NB4 (cell line): ENCODE data around the gene P3H3.

Source experiments
- DNase-seq: peaks from one replicate; pipeline ENCODE4 v3.0.0; 2010; ENCODE audit warnings: low read depth
- H3K4me3 ChIP-seq: one replicate; pipeline ENCODE4 v1.5.1; 2011; ENCODE audit warnings: mild to moderate bottlenecking, low read depth, low read length, moderate library complexity
- CTCF ChIP-seq: IDR thresholded peaks from one replicate; pipeline ENCODE4 v1.5.1; 2012; ENCODE audit warnings: low read depth, low read length
- MAX ChIP-seq: IDR thresholded peaks from 2 replicates; pipeline ENCODE4 v1.6.1; 2011; ENCODE audit warnings: low read depth, low read length
- MYC ChIP-seq: IDR thresholded peaks from 2 replicates; pipeline ENCODE4 v1.6.1; 2011; ENCODE audit warnings: low read depth, low read length
- POLR2A ChIP-seq: IDR thresholded peaks from 2 replicates; pipeline ENCODE4 v1.6.1; 2011; ENCODE audit warnings: mild to moderate bottlenecking; ENCODE audit not compliant: insufficient read length; ENCODE audit errors: extremely low read depth

The P3H3 gene

GRCh38 chr12:6782850-6783566, 45.2 kb upstream of the P3H3 start:
- no peak for DNase-seq
- no peak overlapping the region for H3K4me3 ChIP-seq
- TF ChIP-seq MAX: no peak
- TF ChIP-seq MYC: no peak
- no peak for TF ChIP-seq CTCF
- no peak for TF ChIP-seq POLR2A

GRCh38 chr12:6783828-6784227, 44.4 kb upstream of the P3H3 start:
- no peak overlapping the region for H3K4me3 ChIP-seq
- TF ChIP-seq MYC: no peak
- no peak for TF ChIP-seq MAX
- TF ChIP-seq CTCF: no peak
- DNase-seq: no peak

- no peak overlapping the region for H3K4me3 ChIP-seq
- no peak for DNase-seq
- no peak for TF ChIP-seq MAX
These were observed 43.9 kb upstream of the P3H3 start for GRCh38 chr12:6784296-6784695.

- DNase-seq: no peak
- TF ChIP-seq CTCF (no peak), MAX (no peak), MYC (no peak), POLR2A (no peak)
- no peak overlapping the region for H3K4me3 ChIP-seq
These were observed 43.4 kb upstream of the P3H3 start for GRCh38 chr12:6784761-6785160.

GRCh38 chr12:6786416-6787094, 41.7 kb upstream of the P3H3 start:
- no peak for DNase-seq
- H3K4me3 ChIP-seq: no peak overlapping the region
- TF ChIP-seq MYC: no peak
- no peak for TF ChIP-seq MAX
- no peak for TF ChIP-seq POLR2A
- TF ChIP-seq CTCF: no peak

- H3K4me3 ChIP-seq: no peak overlapping the region
- no peak for DNase-seq
These were observed 40.9 kb upstream of the P3H3 start for GRCh38 chr12:6787309-6787708.

More at GRCh38 chr12:6787309-6787708, 40.9 kb upstream of the P3H3 start:
- TF ChIP-seq MYC (no peak), MAX (no peak), POLR2A (no peak), CTCF (no peak)
